GM23248 (cell line): ENCODE data around the gene TMA7.

Experiments
- EZH2 ChIP-seq: fragments of 200-600 bp; sonication (generic); IDR thresholded peaks from 2 replicates; pipeline ENCODE4 v1.6.1; 2018; ENCODE audit warnings: antibody characterized with exemption, mild to moderate bottlenecking; ENCODE audit not compliant: insufficient read depth, poor library complexity, severe bottlenecking
- EZH2phosphoT487 ChIP-seq: fragments of 200-600 bp; sonication (generic); IDR thresholded peaks from 2 replicates; pipeline ENCODE4 v1.6.1; 2018; ENCODE audit warnings: antibody characterized with exemption, moderate library complexity, mild to moderate bottlenecking, low read depth; ENCODE audit not compliant: insufficient read depth

DNA sequence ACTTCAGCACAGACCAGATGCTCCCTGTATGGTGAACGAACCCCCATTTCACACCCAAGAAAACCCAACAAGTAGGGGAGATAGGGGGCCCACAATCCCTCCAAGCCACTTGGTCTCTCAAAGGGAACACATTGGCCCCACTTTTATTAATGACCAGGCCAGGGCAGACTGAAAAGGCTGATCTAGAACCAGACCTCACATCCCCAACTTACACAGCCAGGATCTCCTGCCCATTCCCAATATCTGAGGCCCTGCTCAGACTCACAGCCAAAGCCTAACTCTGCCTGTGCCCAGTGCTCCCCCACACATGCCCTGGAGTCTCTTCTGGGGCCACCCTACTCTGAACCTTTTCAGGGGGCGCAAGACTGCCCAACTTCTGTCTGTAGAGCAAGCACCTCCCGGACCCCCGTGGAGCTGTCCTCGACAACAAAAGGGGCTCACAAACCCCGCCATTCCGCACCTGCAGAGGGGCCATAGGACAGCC, 11.9 kb upstream of the TMA7 start:
- TF ChIP-seq EZH2: no peak
- TF ChIP-seq EZH2phosphoT487: no peak
